G401.6 (cell line): Measurements from ENCODE around the gene CCNB2.
"Not testable (repeated sequence)": the region's sequence is repeated elsewhere in the genome, so short reads cannot be mapped to it uniquely, and the experiment has no call there.

Experiments
- FAIRE-seq: peaks from 2 replicates; lab custom pipeline; 2012; peaks lifted over from hg19 to GRCh38; lab: Jason Lieb, UNC

CCNB2 gene

DNA sequence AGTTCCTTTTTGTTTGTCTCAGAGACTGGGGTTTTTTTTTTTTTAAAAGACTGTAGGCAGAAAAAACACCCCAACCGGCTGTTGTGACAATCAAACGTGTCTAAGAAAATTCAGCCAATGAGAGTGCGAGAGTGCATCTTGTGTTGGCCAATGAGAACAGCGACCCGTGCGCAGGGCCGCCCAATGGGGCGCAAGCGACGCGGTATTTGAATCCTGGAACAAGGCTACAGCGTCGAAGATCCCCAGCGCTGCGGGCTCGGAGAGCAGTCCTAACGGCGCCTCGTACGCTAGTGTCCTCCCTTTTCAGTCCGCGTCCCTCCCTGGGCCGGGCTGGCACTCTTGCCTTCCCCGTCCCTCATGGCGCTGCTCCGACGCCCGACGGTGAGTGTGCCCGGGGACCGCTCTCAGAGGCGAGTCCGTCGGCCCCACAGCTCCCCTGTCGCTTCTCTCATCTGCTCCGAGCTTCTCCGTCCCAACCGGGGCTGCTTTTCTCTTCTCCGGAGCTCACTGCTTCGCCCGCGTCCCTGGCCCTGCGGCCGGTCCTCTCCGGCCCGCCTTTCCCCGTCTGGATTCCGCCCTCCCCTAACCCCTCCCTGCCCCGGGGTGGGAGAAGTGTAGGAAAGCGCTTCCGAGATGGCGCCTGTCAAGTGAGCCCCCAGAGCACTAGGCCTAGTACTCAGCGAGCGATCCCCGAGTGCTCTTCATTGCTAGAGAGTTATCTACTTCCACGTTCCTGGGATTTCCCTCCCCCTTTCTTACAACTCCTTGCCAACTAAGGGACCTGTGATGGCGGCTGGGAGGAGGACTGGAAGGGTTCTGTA, at the start of gene CCNB2:
Gene CCNB2, plus strand, starts transcription at position 235 of the 821 bp plus-strand sequence. Its CDS starts 123 bp downstream, at position 358.
- FAIRE-seq: peak; percentile 97

DNA sequence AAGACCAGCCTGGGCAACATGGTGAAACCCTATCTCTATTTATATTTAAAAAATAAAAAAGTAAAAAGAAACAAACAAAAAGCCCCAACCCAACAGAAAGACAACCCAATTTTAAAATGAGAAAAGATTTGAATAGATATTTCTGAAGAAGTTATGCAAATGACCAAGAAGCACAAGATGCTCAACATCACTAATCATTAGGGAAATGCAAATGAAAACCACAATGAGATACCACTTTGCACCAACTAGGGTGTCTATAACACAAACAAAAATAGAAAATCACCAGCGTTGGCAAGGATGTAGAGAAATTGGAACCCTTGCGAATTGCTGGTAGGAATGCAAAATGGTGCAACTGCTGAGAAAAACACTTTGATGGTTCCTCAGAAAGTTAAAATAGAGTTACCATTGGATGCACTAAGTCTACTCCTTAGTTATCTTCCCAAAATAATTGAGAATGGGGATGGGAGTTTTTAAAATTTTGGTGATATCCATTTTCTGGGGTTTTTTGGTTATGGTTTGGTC, 45.8 kb upstream of the CCNB2 start:
- FAIRE-seq: no peak

DNA sequence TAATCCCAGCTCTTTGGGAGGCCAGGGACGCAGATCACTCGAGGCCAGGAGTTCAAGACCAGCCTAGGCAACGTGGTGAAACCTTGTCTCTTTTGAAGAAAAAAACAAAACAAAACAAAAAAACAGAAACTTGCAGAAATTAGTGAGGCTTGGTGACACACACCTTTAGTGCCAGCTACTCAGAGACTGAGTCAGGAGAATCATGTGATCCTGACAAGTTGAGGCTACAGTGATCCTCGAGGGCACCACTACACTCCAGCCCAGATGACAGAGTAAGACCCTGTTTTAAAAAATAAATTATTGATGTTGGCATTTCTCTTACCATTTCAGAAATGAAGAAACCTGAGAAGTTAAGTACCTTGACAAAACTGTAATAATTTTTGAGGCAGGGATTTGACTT, 44.6 kb upstream of the CCNB2 start:
- no peak for FAIRE-seq

DNA sequence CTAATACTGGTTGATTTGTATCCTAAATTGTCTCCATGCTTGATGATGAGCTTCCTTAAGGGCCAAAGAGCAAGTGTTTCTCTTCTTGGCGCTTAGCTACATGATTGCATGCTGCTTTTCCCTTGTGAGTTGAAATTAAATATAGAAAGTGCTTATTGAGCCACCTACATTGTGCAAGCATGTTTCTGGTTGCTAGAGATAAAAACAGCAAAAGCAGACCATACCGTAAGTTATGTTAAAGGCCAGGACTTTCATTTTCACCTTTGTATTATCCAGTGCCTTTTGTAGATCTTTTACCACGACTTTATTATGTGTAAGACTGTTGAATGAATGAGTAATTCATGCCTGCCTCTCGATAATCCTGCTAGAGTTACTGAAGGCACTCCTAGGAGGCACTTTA, 41.9 kb upstream of the CCNB2 start:
- no peak for FAIRE-seq

DNA sequence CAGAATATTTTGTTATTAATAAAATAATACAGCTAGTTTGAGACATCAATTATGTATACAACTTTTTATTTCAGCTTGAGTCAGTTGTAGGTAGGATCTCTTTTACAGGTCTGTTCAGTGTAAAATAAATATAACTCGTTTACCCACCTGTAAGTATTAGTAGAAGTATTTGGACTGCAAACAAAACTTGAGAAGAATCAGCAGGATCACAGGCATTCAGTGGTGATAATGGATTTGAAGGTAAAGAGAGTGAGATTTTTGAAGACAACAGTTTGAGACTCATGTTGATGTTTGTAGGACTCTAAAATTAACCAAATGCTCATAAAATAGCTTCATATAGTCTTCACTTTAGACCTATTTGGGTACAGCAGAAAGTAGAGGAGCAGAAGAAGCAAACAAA, 35.5 kb upstream of the CCNB2 start:
- no peak for FAIRE-seq

DNA sequence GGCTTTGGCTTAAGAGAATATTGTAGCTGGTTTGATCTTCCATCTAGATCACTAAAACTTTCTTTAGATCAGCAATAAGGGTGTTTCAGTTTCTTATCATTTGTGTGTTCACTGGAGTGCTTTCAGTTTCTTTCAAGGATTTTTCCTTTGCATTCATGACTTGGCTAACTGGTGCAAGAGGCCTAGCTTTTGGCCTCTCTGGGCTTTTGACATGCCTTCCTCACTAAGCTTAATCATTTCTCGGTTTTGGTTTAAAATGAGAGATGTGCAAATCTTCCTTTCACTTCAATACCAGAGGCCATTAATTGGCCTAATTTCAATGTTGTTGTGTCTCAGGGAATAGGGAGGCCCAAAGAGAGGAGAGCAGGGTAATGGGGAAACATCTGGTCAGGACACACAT, 30.3 kb upstream of the CCNB2 start:
- FAIRE-seq: no peak

DNA sequence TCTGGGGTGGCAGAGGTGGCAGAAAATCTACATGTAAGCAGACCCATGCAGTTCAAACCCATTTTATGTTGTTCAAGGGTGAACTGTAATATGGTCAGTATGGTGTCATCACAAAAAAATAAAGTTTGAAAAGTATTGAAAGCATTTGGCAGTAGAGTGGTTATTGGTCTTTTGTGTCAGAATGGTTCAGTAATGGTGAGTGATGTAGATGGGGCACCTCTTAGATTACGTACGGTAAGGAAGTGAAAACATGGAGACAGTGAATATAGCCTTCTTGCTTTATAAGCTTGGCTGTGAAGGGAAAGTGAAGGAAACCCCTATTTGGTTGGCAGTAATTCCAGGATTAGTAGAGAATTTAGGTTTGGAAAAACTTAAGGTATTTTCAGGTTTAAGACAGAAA, 17.2 kb upstream of the CCNB2 start:
- no peak for FAIRE-seq

DNA sequence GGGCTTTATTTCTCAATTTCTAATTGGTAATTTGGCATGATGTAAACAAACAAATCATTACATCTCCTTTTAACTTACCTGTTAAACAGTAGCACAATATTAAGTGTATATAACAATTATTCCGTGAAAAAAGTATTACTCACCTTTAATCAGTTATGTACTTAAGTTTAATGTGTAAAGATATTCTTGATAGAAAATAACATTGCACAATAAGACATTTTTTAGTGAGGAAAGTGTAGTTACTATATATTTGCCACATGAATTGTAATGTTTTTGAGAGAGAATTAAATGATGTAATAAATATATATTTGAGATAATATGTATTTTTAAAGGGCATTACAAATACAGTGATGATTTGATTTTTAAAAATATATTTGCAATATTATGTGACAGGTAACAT, 10.9 kb upstream of the CCNB2 start:
- peak; percentile 25 for FAIRE-seq

DNA sequence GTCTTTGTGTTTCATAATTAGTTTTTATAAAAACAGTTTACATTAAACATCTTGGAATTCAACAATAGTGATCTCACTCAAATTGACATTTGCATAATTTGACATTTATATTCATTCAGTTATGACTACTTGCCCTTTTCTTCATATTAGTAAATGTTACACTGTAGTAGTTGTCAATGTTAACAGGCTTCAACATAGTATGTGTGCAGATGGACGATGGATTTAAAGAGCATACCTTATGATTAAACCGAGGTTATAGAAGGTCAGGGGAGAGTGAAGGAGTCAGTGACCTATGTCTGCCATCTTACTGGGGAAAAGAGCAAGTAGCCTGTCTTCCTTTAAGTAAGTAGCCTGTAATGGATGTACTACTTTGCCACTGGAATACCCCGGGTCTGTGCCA, 8.5 kb upstream of the CCNB2 start:
- no peak for FAIRE-seq

DNA sequence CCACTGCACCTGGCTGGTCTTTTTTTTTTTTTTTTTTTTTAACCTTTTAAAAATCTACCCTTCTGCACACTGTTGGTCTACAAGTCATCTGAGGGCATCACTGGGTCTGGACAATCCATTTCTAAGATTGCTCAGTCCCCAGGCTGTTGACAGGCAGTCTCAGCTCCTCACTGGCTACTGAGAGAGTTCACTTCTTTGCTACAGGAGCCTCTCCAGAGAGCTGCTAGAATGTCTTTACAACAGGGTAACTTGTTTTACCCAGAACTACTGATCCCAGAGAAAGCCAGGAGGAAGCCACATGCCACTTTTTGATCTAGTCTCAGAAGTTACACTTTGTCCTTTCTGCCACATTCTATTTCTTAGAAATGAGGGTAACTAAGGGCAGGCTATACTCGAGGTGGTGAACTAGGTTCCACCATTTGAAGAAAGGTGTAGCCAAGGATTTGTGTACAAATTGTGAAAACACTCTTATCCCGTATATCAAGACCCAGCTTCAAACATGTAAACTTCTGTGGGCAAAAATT, 5.7 kb upstream of the CCNB2 start:
- FAIRE-seq: no peak

DNA sequence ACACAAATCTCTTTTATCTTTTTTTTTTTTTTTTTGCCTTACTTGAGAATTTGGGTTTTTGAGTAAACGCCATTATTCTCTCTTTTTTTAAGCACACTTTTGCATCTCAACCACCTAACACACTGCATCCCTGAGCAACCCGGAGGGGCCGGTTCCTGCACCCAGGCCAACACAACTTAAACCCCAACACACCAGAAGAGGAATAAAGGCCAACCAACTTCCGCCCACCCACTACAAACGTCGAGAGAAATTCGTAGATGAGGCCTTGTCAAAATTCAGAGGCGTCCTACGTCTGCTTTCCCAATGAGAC, 389 bp upstream of the CCNB2 start:
- no peak for FAIRE-seq

DNA sequence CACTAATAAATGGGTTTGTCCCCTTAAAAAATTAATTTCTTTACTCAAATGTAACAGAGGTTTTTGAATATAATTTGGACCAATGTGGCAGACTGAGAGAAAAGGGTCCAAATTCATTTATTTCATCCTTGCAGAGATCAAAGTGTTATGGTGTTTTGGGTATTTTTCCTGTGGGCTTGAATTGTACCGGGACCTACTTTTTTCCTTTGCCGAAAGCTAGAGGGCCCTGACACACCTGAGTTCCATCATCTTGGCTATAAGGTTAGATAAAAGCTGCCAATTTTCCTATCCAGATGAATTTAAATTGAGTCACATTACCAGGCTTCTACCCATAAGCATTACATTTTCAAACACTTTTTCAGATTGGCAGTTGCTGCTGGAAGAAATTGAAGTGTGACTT, 908 bp downstream of the CCNB2 start:
- FAIRE-seq: no peak

DNA sequence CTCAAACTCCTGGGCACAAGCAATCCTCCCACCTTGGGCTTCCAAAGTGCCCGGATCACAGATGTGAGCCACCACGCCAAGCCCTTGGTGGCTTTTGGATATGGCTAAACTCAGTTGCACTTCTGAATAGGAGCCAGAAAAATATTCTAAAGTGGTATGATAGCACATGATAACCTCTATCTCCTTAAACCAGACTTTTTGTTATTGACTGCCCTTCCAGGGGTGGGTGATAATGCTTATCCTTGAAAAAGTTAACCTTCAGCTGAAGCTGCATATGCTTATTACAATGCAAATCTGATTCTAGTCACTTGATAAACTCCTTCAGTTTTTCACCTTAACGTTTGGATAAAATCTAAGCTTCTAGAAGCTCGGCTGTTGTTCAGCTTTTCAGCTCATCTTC, 6.3 kb downstream of the CCNB2 start:
- no peak for FAIRE-seq

DNA sequence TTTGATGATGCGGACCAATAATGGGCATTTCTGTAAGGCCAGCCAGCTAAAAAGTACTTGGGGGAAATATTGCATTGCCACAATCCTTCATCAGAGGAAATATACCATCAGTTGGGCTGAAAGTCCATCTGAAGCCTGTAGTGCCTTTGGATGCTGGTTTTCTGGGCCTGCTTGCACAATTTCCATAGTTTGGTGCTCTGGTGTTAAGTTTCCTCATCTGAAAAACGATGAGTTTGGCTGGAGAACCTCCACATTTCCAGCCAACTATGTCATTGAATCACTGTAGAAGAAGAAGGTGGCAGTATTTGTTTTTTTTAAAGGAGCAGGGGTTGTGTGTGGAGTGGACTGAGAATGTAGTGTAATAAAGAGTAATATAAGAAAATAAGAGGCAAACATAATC, 10.1 kb downstream of the CCNB2 start:
- no peak for FAIRE-seq

DNA sequence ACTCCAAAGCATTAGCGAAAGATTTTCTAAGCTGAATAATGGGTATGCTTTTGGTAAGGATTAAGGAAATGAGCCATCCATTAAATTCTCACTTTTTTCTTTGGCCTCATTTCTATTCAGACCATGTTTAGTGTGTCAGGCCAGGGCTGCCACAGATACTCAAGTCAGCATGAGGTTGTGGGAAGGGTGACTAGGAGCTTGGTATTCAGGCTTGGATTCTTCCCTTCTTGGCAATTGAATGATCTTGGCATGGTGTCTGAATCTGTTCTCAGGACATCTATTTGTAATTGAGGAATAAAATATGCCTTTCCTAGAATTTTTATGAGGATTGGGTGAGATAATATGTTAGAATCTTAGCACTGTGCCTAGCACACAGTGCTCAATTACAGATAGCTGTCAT, 11.2 kb downstream of the CCNB2 start:
- FAIRE-seq: no peak

DNA sequence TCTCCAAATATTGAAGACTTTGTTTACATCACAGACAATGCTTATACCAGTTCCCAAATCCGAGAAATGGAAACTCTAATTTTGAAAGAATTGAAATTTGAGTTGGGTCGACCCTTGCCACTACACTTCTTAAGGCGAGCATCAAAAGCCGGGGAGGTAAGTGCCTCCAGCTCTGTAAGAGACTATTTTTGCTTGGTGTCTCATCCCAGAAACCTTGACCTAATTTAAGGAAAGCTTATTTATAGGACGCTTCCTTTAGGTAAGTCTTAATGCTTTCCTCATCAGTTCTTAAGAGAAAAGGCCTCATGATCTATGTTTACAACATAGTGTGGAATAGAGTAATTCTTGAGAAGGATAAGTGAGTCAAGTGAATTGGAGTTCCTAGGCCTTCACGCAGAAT, 11.8 kb downstream of the CCNB2 start:
- FAIRE-seq: no peak

DNA sequence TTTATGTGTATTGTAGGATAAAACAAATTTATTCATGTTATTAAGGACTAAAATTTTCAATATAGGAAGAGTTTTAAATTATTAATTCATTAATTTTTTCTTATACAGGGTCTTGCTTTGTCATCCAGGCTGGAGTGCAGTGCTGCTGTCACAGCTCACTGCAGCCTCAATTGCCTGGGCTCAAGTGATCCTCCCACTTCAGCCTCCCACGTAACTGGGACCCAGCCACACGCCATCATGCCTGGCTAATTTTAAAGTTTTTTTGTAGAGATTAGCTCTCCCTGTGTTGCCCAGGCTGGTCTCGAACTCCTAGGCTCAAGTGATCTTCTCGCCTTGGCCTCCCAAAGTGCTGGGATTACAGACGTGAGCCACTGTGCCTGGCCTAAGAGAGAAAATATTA, 14.7 kb downstream of the CCNB2 start:
- no peak for FAIRE-seq

DNA sequence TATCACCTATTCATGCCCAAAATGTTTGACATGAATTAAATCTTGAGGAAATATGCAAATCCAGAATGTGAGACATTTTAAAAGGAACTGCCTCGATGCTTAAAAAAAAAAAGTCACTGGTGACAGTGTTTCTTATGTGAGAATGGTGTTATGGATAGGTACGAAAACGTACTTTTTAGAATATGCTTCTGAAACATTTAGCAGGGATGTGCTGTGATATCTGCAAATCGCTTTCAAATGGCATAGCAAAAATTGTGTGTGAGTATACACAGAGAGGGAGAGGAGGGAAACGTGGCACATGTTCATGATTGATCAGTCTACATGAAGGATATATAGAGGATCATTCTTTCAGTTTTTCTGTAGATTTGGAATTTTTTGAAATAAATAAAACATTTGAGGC, 16.0 kb downstream of the CCNB2 start:
- FAIRE-seq: no peak

DNA sequence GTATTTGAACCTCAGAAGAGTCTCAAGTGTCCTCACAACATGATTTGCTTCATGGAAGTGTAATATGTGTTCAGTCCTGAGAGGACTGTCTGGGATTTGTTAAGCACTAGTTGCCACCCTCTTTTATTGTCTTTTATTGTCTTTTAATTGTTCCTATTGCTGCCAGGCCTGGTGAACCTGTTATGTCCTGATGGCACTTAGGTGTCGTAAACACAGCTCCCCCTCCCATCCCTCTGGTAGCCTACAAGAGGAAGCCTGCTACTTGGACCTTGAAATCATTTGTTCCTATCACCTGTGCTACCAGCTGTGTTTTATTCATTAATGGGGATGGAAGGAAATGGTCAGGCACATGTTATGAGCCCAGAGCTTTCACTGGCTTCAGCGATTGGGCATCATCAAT, 19.3 kb downstream of the CCNB2 start:
- FAIRE-seq: no peak

DNA sequence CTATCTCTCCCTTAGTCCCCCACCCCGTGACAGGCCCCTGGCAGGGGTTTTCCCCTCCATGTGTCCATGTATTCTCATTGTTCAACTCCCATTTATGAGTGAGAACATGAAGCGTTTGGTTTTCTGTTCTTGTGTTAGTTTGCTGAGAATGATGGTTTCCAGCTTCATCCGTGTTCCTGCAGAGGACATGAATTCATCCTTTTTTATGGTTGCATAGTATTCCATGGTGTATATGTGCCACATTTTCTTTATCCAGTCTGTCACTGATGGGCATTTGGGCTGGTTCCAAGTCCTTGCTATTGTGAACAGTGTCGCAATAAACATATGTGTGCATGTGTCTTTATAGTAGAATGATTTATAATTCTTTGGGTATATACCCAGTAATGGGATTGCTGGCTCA, 20.7 kb downstream of the CCNB2 start:
- FAIRE-seq: not testable (repeated sequence)

DNA sequence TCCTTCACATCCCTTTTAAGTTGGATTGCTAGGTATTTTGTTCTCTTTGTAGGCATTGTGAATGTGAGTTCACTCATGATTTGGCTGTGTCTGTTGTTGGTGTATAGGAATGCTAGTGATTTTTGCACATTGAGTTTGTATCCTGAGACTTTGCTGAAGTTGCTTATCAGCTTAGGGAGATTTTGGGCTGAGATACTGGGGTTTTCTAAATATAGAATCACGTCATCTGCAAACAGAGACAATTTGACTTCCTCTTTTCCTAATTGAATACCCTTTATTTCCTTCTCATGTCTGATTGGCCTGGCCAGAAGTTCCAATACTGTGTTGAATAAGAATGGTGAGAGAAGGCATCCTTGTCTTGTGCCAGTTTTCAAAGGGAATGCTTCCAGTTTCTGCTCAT, 22.3 kb downstream of the CCNB2 start:
- FAIRE-seq: not testable (repeated sequence)

DNA sequence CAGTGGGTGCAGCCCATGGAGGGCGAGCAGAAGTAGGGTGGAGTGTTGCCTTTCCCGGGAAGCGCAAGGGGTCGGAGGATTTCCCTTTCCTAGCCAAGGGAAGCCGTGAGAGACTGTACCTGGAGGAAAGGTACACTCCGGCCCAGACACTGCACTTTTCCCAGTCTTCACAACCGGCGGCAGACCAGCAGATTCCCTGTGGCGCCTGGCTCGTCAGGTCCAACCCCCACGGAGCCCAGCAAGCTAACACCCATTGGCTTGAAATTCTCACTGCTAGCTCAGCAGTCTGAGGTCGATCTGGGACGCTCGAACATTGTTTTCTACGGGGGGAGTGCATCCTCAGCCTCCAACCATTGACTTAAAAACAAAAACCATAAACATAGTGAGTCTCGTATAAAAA, 26.5 kb downstream of the CCNB2 start:
- no peak for FAIRE-seq

DNA sequence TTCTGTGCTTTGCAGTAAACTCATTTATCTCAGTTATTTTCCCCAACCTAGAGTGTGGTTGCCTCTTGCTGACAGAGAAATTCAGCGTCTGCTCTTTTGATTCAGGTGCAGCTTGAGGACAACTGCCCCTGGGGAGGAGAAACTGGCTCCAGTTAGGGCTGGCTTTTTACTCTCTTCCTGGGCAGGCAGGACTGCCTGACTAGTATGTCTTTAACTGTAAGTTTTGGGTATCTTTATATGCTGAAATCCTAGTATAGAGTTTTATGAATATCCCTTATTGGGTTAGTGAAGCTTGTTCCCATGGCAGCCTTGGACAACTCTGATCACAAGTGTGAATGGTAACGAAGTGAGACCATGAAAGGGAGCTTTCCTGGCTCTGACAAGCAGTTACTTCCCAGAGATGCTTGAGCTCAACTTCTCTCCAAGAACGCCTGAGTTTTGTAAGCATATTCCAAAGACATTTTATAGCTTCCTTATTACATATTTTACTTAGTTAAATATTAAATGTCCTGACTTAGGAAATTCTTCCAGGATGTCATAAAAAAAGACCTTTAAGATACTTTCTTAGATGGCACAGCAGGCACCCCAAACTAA, 27.1 kb downstream of the CCNB2 start:
- no peak for FAIRE-seq

DNA sequence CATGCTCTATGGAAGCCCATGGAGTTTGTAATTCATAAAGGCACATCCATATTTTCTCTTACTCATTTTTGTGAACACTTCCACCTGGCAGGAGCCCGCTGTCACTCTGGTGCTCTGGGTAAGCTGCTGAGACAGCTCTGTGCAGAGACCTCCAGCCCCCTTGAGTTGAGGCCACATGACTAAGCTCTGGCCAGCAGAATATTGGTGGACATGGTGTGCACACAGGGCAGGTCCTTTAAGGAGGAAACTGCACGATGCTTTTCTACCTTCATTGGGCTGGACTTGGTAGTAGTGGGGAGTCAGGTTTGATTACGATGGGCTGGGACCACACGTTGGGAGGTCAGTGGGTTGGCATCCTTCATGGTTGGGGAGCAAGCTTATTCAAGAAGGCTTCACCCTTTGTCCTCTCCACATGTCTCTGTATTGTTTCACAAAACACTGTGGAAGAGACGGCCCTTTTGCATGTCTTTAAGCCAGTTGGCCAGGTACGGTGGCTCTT, 29.0 kb downstream of the CCNB2 start:
- no peak for FAIRE-seq
